AG09309 (cell line): ENCODE data around the gene KCNAB3.

Experiments used
- DNase-seq: peaks from one replicate; pipeline ENCODE4 v3.0.0-alpha.2; 2010; ENCODE audit warnings: low read depth
- H3K4me3 ChIP-seq: 2 replicates; pipeline ENCODE4 v1.5.1; 2011; ENCODE audit warnings: mild to moderate bottlenecking, low read depth, low read length, moderate library complexity; ENCODE audit not compliant: control insufficient read depth
- TF ChIP-seq, protein P1 (sequence below): IDR thresholded peaks from 2 replicates; pipeline ENCODE4 v1.5.1; 2011; ENCODE audit warnings: mild to moderate bottlenecking, low read depth, low read length, inconsistent platforms; ENCODE audit not compliant: insufficient read depth, control insufficient read depth; ENCODE audit errors: missing control alignments

KCNAB3 gene

DNA sequence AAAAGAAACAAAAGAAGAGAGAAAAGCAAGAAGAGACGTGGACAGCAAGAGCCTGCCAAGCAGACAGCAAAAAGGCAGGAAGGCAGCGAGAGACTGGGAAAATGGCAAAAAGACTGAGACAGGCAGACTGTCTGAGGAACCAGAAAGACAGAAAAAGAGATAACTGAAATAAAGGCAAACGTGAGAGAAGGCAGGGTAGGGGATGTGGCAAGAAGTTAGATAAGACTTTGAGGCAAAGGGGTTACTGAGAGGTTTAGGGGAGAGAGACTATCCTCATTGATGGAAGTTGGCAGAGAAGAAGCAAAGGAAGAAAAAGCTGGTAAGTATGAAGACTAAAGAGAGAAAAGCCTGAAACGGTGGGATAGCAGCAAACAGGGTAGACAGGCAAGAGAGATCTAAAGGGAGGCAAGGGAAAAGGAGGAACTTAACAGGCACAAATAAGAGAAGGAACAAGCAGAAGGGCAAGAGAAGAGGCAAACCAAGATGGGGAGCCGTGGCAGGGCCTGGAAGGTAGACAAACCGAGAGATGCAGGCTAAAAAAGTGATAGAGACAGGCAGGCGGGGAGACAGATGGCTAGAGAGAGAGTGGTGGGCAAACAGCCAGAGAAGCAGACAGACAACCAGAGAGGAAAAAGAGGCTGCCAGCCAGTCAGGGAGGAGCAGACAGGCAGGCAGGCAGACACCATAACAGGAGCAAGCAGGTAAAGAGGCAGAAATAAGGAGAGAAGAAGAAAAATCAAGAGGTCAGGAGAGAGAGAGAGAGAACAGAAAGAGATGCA, 48.2 kb downstream of the KCNAB3 start:
- no peak for DNase-seq
- TF ChIP-seq, protein P1, sequence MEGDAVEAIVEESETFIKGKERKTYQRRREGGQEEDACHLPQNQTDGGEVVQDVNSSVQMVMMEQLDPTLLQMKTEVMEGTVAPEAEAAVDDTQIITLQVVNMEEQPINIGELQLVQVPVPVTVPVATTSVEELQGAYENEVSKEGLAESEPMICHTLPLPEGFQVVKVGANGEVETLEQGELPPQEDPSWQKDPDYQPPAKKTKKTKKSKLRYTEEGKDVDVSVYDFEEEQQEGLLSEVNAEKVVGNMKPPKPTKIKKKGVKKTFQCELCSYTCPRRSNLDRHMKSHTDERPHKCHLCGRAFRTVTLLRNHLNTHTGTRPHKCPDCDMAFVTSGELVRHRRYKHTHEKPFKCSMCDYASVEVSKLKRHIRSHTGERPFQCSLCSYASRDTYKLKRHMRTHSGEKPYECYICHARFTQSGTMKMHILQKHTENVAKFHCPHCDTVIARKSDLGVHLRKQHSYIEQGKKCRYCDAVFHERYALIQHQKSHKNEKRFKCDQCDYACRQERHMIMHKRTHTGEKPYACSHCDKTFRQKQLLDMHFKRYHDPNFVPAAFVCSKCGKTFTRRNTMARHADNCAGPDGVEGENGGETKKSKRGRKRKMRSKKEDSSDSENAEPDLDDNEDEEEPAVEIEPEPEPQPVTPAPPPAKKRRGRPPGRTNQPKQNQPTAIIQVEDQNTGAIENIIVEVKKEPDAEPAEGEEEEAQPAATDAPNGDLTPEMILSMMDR, result no peak

DNA sequence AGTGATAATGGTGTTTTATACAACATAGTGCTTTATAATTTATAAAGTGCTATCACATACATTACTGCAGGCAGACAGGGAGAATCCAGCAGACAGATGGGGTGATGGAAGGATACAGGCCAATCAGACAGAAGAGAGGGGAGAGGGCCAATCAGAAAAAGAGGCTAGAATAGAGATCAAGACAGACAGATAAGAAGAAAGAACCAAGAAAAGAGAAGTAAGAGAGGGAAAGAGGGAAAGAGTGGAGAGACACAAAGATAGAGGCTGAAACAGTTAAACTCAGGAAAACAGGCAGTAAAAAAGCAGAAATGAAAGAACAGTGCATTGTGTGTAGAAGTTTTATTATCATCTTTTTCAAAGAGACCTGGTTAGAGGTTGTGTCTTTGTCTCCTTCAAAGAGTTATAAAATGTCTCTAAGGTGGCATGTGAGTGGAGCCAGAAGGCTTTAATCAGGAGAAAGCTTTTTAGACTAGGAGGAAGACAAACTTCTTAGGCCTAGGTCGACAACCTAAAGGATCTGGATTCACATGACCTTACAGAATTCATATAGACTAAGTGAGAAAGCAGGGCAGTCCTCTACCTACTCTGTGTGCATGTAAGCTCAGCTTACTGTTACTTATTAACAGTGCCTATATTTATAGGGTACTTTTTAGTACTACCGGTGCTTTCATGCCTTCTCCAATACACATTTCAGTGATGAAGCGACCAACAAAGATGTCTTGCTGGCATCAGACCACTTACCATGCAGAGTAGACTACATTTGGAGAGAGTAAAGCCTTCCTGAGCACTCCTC, 49.4 kb downstream of the KCNAB3 start:
- H3K4me3 ChIP-seq, result no peak overlapping the region
- TF ChIP-seq, protein P1, result no peak
- DNase-seq, result no peak

More for the DNA sequence above, 48.2 kb downstream of the KCNAB3 start:
- no peak overlapping the region for H3K4me3 ChIP-seq

DNA sequence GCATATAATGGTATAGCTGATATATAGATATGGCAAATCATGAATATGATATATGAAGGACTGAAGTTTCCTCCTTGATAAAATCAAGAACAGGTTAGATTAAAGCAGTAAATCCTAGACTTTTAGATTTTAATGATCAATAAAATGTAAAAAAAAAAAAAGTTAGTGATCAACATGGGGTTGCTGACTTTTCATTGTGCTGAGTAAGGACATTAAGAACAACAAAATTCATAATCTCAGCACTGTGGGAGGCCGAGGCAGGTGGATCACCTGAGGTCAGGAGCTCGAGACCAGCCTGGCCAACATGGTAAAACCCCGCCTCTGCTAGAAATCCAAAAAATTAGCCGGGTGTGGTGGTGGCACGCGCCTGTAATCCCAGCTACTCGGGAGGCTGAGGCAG, 51.4 kb downstream of the KCNAB3 start:
- no peak for DNase-seq
- TF ChIP-seq, protein P1, result no peak
- no peak overlapping the region for H3K4me3 ChIP-seq

DNA sequence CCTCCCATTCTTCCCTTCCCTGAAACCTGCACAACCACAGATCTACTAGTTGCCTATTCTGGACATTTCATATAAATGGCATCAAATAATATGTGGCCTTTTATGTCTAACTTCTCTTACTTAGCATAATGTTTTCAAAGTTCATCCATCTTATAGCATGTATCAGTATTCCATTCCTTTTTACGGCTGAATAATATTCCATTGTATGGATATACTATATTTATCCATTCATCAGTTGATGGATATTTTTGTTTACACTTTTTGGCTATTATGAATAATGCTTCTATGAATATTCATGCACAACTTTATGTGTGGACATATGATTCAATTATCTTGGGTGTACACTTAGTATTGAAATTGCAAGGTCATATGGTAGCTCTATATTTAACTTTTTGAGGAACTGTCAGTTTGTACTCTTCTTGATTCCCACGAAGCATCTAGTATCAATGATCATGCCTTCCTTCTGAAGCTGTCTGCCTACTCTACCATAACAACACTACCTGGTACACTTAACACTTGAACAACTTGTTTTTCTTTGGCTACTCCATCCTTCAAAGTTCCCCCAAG, 53.8 kb downstream of the KCNAB3 start:
- DNase-seq, result no peak
- TF ChIP-seq, protein P1, result no peak
- no peak overlapping the region for H3K4me3 ChIP-seq

DNA sequence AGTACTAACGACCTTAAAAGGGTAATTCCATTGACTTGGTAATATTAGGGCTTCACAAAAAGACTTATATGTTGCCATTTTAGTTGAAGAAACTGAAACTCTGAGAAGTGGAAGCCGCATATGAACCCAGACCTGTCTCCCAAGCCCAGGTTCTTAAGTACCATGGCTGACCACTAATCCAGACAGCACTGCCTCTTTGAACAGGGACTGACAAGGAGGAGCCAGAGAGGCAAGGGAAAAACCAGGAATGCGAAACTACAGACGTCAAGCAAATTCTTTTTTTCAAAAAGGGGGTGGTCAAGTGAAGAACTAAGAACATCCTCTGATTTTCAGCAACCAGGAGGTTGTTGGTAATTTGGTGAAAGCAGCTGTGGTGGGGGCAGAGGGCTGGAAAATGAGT, 56.6 kb downstream of the KCNAB3 start:
- TF ChIP-seq, protein P1, result no peak
- DNase-seq, result no peak
- no peak overlapping the region for H3K4me3 ChIP-seq
